Measurements from ENCODE around the gene DNM3.

The DNM3 gene

DNA sequence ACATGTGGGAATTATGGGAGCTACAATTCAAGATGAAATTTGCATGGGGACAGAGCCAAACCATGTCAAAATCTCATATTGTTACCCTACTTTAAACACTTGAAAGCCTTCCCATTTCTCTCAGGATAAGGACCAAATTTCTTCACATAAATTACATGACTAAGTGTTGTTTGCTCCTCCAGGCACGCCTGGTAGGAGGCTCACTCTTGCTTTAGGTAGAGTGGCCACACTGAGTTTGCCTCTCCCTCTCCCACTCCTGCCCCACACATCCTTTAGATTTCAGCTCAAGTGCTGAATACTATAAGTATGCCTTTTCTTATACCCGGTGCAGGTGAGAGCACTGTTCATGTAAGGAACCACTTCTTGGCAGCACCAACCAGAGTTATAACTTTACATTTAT is 279.1 kb downstream of the DNM3 start:
- no peak for DNase-seq

DNA sequence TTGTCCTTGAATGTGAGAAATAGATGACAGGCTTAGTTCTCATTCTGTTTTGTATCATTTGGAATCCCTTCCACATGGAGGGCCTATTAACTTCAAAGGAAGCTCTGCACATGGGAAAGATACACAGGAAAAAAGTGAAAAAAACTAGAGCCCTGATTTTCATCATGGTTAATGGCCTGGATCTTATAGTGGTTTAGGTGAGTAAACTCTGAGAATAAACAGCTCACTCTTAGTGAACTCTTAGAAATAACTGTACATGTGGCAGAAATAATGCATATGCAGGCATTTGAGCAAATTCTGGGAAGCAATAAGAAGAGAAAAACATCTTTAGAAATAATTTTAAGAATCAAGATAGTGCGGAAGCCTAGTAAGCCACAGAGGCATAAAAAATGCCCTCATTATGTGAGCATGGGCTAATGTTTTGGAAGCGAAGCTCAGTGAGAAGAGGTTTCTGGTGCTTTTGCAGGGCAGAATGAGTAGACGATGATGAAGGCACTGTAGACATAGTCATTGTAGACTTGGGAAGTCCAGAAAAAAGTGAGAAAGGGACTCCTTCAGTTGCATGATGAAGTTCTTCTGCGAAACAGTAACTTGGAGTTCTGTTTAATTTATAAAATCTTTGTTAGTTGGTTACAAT is 279.9 kb downstream of the DNM3 start:
- DNase-seq, result no peak

DNA sequence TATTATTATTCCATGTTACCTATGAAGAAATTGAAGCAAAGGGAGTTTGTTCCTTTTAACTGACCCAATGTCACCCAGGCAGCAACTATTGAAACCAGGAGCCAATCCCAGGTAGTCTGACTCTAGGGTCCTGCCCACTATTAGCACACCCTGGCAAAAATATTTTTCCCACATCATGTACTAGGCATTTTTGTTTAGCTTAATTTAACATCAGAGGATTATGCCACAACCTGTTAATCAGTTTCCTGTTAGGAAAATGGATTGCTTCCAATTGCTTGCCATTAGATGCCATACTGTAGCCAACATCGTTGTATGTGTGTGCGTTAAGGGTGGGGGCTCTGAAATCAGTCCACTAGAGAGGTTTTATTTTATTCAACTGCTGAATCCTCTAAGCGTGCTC is 281.1 kb downstream of the DNM3 start:
- no peak for DNase-seq

DNA sequence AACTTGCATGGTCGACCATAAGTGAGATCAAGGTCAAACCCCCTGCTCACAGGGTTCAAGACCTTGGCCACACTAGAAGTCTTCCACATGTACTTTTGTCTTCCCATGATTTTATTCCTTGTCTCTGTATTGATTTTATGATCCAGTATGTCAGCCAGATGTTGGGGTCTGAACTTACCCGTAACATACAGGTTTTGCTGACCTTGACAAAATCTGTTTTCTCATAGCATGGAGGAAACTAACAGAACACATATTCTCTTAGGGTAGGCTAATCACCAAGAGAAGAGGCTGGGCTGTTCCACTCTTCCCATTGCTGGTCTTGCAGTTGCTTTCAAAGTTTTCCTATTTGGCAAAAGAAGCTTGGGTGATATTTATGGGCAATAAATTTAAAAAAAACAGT is 284.0 kb downstream of the DNM3 start:
- no peak for DNase-seq

DNA sequence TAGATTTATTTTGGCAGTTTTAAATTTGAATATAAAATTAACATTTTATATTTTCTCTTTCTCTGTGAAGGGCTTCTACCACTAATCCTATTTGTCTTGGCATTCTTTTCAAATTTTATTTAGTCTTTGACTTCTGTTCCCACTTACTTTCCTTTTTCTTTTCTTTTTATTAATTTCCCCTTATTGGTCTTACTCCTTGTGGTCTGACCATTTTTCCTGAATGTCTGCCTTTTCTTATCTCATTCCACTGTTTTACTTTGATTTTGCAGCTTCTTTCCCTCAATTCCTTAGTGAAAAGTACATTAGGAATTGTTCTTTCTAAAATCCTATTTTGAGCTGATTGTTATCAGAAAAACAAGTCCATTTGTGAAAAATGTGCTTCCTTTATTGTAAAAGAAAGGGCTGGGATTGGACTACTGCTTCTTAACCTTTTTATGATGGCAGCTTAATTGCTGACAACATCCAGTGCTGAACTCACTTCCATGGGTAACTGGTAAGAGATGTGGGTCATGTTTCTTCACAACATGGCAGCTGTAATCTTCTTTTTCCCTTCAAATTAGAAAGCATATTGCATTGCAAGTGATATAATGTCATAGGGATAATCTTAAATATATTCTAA is 284.6 kb downstream of the DNM3 start:
- no peak for DNase-seq

DNA sequence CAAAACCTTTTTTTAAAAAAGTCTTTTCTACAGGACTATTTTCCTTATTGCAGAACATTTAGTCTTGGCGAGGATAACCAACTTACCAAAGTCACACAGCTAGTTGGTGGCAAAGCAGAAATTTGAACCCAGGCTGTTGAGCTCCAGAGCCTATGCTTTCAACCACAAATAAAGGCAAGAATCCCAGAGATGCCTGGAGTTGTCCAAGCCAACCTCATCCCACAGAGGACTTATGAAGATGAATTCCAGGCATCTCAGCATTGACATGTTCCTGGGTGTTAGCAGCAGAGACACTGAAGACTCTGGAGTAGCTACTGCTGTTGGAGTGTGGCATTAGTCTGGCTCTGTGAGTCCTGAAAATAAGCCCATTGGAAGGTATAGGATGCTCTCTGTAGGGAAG is 291.5 kb downstream of the DNM3 start:
- no peak for DNase-seq

DNA sequence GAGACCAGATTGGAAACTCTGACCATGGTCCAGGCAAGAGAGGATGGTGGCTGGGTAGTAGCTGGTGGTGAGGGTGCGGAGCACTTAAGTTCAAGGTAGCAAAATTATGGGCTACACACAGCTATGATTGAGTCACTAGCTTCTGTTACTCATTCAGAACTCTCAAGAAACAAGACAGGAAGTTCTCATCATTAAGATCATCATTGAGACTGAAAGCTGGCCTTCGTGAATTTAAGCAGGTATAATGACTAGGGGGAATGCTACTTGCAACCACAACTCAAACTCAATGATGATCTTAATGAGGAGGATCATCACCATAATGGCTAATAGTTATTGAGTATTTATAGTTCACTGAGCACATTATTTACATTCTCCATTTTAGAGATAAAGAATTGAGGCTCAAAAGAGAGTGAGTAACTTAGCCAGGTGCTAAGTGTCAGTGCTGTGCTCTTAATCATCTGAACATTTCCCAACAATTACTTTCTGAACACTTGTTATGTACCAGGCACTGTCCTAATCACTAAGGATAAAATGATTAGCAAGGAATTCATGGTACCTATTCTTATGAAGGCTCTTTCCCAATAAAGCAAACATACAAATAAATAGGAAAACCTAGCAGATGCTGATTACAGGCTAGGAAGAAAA is 292.9 kb downstream of the DNM3 start:
- no peak for DNase-seq

DNA sequence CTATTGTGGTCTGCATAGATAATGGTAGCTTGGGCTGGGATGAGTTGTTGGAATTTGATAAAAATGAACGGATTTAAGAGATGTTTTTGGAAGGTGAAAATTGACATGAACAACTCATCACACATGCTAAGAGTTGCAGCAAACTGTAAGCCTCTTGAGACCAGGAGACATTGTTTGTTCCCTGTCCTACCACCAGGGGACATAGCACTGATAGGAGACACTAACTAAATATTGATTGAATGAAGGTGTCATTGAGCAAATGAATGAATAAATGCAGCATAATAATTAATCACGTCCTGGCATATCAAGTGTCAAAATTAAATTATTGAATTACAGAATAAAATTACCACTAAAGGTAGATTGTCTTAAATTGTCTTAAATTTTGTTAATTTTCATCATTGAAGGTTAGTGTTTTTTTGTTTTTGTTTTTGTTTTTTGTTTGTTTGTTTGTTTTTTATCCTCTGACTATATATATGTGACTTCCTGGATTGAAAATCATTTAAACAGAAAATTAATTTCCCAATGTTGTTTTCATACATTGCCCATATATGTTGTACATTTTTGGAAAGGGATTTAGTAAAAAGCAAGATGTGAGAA is 293.9 kb downstream of the DNM3 start:
- peak; percentile 6 for DNase-seq

DNA sequence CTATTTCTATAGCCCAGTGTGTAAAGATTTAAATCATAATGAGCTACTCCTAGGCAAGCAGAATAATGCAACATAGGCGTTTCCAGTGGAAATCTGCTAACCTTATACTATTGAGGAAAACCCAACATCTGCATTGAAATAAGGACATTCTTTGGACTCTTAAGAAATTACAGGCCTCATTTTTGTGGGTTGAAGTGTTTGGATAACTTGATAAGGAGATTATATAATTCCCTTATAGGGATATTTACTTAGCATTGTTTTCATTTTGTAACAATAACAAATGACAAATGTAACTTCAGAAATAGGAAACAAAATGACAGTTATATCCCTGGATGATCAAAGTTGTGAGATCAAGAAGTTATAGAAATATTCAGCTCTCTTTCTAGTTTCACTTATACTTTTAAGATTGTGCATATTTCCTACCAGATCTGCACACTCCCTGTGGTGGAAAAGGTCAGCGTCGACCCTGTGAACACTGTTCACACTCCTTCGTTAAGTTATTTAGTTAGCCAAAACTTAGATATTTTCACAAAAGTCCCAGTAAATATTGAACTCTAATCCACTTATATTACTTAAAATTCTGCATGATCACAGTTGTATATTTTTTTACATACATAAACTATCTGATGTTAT is 294.8 kb downstream of the DNM3 start:
- no peak for DNase-seq

- DNase-seq, result no peak
These were observed 295.6 kb downstream of the DNM3 start for GRCh38 chr1:172136925-172137324.

DNA sequence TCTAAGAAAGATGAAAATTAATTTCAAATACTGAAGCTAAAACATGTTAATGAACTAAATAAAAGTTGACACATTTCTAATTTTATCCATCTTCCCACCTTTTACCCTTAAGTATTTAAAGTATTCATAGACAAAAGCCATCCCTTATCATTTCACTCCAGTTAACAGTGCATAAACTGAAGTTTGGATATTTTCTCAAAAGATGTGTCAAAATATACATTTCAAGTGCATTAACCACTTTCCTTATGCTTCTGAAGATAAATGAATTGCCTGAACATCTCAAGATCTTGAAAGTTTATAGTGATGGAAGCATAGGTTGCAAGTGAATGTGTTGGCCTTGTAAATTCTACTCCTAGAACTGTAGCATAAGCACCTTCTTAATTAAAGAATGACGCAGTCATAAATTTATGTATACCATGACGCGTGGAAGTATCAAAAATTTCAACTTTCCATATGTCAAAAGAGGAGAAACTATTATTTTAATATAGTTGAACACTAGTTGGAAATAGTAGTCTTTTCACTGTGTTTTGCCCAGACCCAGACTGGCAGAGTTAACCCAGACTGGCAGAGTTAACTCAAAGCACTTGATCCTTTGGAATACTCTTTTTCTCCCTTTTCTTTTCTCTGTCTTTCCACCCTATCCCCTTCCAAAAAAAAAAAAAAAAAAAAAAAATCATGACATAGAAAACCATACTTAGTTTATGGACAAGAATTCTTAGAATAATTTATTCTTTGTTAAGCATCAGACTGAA is 296.6 kb downstream of the DNM3 start:
- DNase-seq, result no peak

- no peak for DNase-seq
These were observed 297.3 kb downstream of the DNM3 start for GRCh38 chr1:172138634-172139033.

- no peak for DNase-seq
These were observed 297.9 kb downstream of the DNM3 start for GRCh38 chr1:172139196-172139595.

- DNase-seq, result no peak
These were observed 298.8 kb downstream of the DNM3 start for GRCh38 chr1:172140072-172140471.

DNA sequence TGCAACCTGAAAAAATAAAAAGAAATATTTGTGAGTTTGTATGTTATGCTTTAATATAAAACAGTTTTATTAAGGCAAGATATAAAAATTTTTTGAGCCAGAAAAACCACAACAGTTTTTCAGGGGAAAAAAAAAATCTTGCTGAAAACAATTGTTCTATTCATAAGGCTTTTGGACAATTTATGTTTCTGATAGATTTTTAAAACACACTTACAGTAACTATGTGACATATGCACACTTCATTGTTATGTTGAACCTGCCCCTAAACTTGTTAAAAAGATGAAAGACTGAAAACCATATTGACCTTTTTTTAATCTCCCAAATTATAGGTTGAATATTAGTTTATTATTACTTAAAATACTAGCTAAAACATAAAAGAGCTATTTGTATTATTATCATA is 299.3 kb downstream of the DNM3 start:
- DNase-seq, result no peak

DNA sequence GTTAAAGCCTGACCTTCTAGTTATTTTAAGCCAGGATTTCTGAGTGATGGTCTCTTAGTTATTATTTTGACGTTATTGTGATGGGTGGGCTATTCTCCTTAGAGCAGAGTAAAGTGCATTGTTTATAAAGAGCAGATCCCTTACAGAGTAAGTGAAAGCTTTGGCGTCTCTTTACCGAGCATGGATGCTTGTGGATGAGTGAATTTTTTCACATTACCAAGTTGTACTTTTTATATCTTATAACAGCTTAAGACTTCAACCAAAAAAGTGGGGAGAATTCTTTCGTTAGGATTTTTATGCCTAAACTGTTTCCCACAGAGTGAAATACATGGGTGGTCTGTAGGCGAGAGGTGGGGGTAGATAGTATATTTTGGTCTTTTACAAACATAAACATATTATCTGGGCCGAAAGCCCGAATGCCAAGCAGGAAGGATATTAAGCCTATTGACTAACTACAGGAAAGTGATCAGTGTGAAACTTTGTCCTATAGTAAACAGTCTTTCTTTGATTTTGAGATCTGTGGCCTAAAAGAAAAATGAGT is 300.1 kb downstream of the DNM3 start:
- DNase-seq, result no peak

DNA sequence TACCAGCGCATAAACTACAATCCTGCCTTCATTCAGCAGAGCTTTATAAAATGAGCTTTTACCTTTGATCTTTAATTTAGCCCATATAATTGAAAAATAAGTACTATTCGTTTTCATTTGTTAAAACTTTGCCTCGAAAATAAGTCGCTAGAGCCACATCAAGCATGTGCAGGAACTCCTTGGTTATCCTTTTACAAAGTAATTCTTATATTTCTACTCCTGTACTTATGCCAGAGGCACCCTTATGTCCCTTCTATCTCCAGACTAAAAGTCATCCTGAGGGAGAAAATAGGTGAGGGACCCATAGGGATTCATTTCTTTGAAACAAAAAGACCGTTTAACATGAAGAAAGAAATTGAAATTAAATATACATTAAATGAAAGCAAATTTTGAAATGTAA is 301.0 kb downstream of the DNM3 start:
- DNase-seq, result no peak

- no peak for DNase-seq
These were observed 302.2 kb downstream of the DNM3 start for GRCh38 chr1:172143384-172144055.

- no peak for DNase-seq
These were observed 303.3 kb downstream of the DNM3 start for GRCh38 chr1:172144445-172145061.

DNA sequence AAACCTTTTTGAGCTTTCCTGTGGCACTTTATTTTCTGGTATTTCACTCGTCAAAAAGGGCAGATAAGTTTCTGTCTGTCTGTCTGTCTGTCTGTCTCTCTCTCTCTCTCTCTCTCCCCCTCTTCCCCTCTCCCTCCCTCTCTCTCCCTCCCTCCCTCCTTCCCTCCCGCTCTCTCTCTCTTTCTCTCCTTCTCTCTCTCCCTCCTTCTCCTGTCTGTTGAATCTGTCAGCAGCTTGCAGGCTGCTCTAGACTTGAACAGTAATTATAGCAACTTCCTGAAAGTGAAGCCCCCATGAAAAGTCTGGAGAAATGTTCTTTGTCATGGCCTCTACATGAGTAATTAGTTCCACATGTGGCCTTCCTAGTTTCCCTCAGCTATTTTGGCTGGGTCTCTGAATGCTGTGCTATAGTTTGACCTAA is 303.9 kb downstream of the DNM3 start:
- DNase-seq, result no peak

DNA sequence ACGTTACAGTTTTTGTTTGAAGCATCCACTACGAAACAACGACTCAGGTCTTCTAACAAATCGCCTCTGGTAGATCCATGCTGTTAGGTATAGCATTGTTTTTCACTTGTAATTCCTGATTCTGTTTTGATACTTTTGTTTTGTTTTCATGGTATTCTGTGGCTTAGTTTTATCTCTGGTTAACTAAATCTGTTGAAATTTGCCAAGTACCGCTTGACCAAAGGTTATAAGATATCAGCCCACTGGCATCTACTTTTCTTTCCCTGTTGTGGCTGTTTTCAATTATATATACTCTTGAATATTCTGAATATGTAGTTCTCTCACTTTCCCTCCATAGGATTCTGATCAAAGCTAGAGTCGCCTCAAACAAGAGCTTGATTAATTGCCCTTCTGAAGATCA is 304.4 kb downstream of the DNM3 start:
- DNase-seq, result no peak
